GM12874 (cell line): Measurements from ENCODE around the gene SNRPA1.

Experiments used
- CTCF ChIP-seq: IDR thresholded peaks from 2 replicates; pipeline ENCODE4 v1.5.1; 2011; ENCODE audit warnings: low read depth, mild to moderate bottlenecking, control low read depth, low read length, moderate library complexity; ENCODE audit not compliant: insufficient read depth

Gene SNRPA1

GRCh38 chr15:101280007-101280406 lies 15.0 kb downstream of the SNRPA1 start:
- TF ChIP-seq CTCF: no peak

- TF ChIP-seq CTCF: no peak
These were observed 17.0 kb downstream of the SNRPA1 start for GRCh38 chr15:101277943-101278564.

- TF ChIP-seq CTCF: no peak
These were observed 17.8 kb downstream of the SNRPA1 start, which contains the start of gene SELENOS for GRCh38 chr15:101277038-101277822. Gene SELENOS, minus strand, starts transcription at chr15:101277485. Its CDS starts 68 bp downstream, at chr15:101277417.

- TF ChIP-seq CTCF: peak; percentile 31; the same call in 1 of the 2 replicates
These were observed 18.5 kb downstream of the SNRPA1 start for GRCh38 chr15:101276501-101277037.

GRCh38 chr15:101275018-101275417 lies 20.0 kb downstream of the SNRPA1 start:
- no peak for TF ChIP-seq CTCF

- TF ChIP-seq CTCF: no peak
These were observed 21.5 kb downstream of the SNRPA1 start for GRCh38 chr15:101273534-101273933.

- TF ChIP-seq CTCF: no peak
These were observed 22.5 kb downstream of the SNRPA1 start for GRCh38 chr15:101272584-101272983.
